ENCODE data around the gene SMYD4. TPM values are rescaled to one million over a fixed set of nuclear protein-coding genes. Genes with fewer than 3 reads are reported as not detected.

SMYD4 gene
- total RNA-seq, 1 donor from 2014 or later = 24.0 TPM

DNA sequence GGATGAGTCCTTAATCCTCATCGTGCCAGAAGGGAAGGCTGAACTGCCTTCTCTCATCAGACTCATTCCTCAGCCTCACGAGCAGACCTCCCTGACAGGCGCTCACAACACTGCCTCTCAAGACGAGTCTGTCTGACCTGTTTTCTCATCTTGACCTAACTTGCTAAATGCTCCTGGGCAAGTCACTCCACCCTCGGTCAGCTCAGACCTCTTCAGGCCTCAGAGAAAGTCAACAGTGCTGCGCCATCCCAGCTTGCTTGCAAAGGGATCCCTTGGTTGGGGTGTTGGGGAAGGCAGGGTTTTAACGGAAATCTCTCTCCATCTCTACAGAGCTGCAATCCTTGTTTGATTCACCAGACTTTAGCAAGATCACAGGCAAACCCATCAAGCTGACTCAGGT lies 52.8 kb downstream of the SMYD4 start:
- no peak for DNase-seq (ENCODE audit: low spot score)
- no peak for TF ChIP-seq EZH2 (IDR thresholded peaks at IDR 0.05)
- TF ChIP-seq, protein P1, sequence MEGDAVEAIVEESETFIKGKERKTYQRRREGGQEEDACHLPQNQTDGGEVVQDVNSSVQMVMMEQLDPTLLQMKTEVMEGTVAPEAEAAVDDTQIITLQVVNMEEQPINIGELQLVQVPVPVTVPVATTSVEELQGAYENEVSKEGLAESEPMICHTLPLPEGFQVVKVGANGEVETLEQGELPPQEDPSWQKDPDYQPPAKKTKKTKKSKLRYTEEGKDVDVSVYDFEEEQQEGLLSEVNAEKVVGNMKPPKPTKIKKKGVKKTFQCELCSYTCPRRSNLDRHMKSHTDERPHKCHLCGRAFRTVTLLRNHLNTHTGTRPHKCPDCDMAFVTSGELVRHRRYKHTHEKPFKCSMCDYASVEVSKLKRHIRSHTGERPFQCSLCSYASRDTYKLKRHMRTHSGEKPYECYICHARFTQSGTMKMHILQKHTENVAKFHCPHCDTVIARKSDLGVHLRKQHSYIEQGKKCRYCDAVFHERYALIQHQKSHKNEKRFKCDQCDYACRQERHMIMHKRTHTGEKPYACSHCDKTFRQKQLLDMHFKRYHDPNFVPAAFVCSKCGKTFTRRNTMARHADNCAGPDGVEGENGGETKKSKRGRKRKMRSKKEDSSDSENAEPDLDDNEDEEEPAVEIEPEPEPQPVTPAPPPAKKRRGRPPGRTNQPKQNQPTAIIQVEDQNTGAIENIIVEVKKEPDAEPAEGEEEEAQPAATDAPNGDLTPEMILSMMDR (IDR thresholded peaks at IDR 0.05) = no peak
- no peak for TF ChIP-seq EZH2phosphoT487 (IDR thresholded peaks at IDR 0.05)
- H4K20me1 ChIP-seq (ENCODE audit: low read depth) = no peaks in the 10 kb centered on the region
- no peak overlapping the region for H3K27ac ChIP-seq
- H3K36me3 ChIP-seq = no peaks in the 10 kb centered on the region
- H3K4me2 ChIP-seq = no peak overlapping the region
- no peaks in the 10 kb centered on the region for H3F3A ChIP-seq (ENCODE audit: low read depth)
- H3K9me3 ChIP-seq (ENCODE audit: low read depth) = no peaks in the 10 kb centered on the region
- no peak overlapping the region for H2AFZ ChIP-seq (replicated peaks)
- Mint-ChIP-seq H3K4me1 (peaks cover 2% of the 10 kb centered on the region), H3K4me3 (peak overlapping the region; percentile 41), H3K27me3 (ENCODE audit: insufficient read depth, low read depth) (peaks cover 2% of the 10 kb centered on the region), H3K36me3 (peaks cover 22% of the 10 kb centered on the region), H3K9me3 (no peaks in the 10 kb centered on the region), H3K27ac (no peak overlapping the region)
- no peaks in the 10 kb centered on the region for H3K79me2 ChIP-seq (ENCODE audit: low read depth)
- H3K27me3 ChIP-seq = no peaks in the 10 kb centered on the region
- no peak overlapping the region for H3K9ac ChIP-seq
- no peak overlapping the region for H3K4me3 ChIP-seq
- no peaks in the 10 kb centered on the region for H3K4me1 ChIP-seq

DNA sequence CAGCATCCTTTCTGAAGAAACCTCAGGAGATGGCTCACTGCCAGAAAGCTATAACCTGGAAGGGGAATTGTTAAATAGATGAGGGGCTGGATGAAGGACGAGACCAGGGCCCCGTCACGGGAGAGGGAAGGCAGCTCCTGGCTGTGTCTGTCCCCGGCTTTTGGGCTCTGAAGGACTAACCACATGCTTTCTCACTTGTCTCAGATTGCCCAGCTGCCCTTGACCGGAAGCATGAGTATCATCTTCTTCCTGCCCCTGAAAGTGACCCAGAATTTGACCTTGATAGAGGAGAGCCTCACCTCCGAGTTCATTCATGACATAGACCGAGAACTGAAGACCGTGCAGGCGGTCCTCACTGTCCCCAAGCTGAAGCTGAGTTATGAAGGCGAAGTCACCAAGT lies 53.4 kb downstream of the SMYD4 start:
- peaks cover 2% of the 10 kb centered on the region for H3K27me3 Mint-ChIP-seq (ENCODE audit: insufficient read depth, low read depth)
- no peaks in the 10 kb centered on the region for H3K79me2 ChIP-seq (ENCODE audit: low read depth)
- H2AFZ ChIP-seq (replicated peaks) = no peak overlapping the region
- no peaks in the 10 kb centered on the region for H3K9me3 ChIP-seq (ENCODE audit: low read depth)
- H3K4me3 ChIP-seq = no peak overlapping the region
- no peak overlapping the region for H3K27ac ChIP-seq
- no peaks in the 10 kb centered on the region for H4K20me1 ChIP-seq (ENCODE audit: low read depth)
- H3F3A ChIP-seq (ENCODE audit: low read depth) = no peaks in the 10 kb centered on the region
- no peak overlapping the region for H3K4me3 Mint-ChIP-seq
- H3K4me1 Mint-ChIP-seq = peaks cover 2% of the 10 kb centered on the region
- no peak overlapping the region for H3K9ac ChIP-seq
- no peak for DNase-seq (ENCODE audit: low spot score)
- TF ChIP-seq, protein P1 (IDR thresholded peaks at IDR 0.05) = no peak
- TF ChIP-seq EZH2 (IDR thresholded peaks at IDR 0.05) (no peak), EZH2phosphoT487 (IDR thresholded peaks at IDR 0.05) (no peak)
- no peaks in the 10 kb centered on the region for H3K9me3 Mint-ChIP-seq
- H3K36me3 Mint-ChIP-seq = peaks cover 21% of the 10 kb centered on the region
- H3K36me3 ChIP-seq = no peaks in the 10 kb centered on the region
- H3K4me2 ChIP-seq = no peak overlapping the region
- H3K27ac Mint-ChIP-seq = no peak overlapping the region
- H3K4me1 ChIP-seq = no peaks in the 10 kb centered on the region
- no peaks in the 10 kb centered on the region for H3K27me3 ChIP-seq

DNA sequence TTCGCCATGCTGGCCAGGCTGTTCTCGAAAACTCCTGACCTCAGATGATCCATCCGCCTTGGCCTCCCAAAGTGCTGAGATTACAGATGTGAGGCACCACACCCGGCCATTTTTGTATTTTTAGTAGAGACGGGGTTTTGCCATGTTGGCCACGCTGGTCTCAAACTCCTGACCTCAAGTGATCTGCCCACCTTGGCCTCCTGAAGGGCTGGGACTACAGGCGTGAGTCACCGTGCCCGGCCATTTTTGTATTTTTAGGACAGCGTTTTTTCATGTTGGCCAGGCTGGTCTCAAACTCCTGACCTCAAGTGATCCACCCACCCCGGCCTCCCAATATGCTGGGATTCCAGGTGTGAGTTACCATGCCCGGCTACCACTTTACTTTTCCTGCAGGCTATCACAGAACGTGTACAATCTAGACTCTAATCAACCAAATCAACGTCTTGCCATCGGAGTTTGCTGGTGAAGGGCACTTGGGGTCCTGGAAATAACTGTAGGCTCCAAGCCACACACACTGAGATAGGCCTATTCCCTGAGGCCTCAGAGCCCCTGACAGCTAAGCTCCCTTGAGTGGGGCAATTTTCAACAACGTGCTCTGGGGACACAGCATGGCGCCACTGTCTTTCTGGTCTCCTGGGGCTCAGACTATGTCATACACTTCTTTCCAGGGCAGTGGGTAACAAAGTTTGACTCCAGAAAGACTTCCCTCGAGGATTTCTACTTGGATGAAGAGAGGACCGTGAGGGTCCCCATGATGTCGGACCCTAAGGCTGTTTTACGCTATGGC lies 55.1 kb downstream of the SMYD4 start:
- H3K4me1 Mint-ChIP-seq = peaks cover 2% of the 10 kb centered on the region
- Histone ChIP-seq H3K27me3 (no peaks in the 10 kb centered on the region), H3K4me2 (no peak overlapping the region), H3K27ac (no peak overlapping the region), H3K9me3 (ENCODE audit: low read depth) (no peaks in the 10 kb centered on the region), H3K4me1 (no peaks in the 10 kb centered on the region), H4K20me1 (ENCODE audit: low read depth) (no peaks in the 10 kb centered on the region), H3K4me3 (no peak overlapping the region), H3K79me2 (ENCODE audit: low read depth) (no peaks in the 10 kb centered on the region), H2AFZ (replicated peaks) (no peak overlapping the region), H3K9ac (peak overlapping the region; percentile 16), H3F3A (ENCODE audit: low read depth) (peaks cover 2% of the 10 kb centered on the region), H3K36me3 (no peaks in the 10 kb centered on the region)
- H3K27me3 Mint-ChIP-seq (ENCODE audit: insufficient read depth, low read depth) = peaks cover 5% of the 10 kb centered on the region
- peak overlapping the region; percentile 74 for H3K27ac Mint-ChIP-seq
- TF ChIP-seq EZH2phosphoT487 (IDR thresholded peaks at IDR 0.05) (no peak), EZH2 (IDR thresholded peaks at IDR 0.05) (no peak)
- TF ChIP-seq, protein P1 (IDR thresholded peaks at IDR 0.05) = no peak
- H3K36me3 Mint-ChIP-seq = peaks cover 21% of the 10 kb centered on the region
- H3K4me3 Mint-ChIP-seq = no peak overlapping the region
- H3K9me3 Mint-ChIP-seq = no peaks in the 10 kb centered on the region
- DNase-seq (ENCODE audit: low spot score) = no peak

All from neural progenitor cell (in vitro differentiated cells).